Pancreas (tissue), 10 donors: ENCODE data around the gene PALLD. TPM values are rescaled to one million over a fixed set of nuclear protein-coding genes. Genes with fewer than 3 reads are reported as not detected.

Source experiments
- ATAC-seq, 4 donors: fragments of 200-7000 bp; cut with Tn5 transposase; one replicate each; pipeline versions ENCODE4 v1.8.0 to v1.9.1; 2020; ENCODE audit warnings: mild to moderate bottlenecking in 4 of 4, moderate library complexity in 4 of 4
- DNase-seq, 6 donors: peaks; one replicate each; pipeline ENCODE4 v3.0.0-alpha.2; 2020
- FAIRE-seq: peaks from 2 replicates; lab custom pipeline; 2012; peaks lifted over from hg19 to GRCh38; lab: Jason Lieb, UNC
- H3K27ac ChIP-seq, 4 donors: fragments of 200-600 bp; sonication (generic); 1 replicate in 3 of 4; 2 replicates in 1 of 4; pipeline versions ENCODE4 v1.5.0 to v1.8.0; 2020
- H3K27me3 ChIP-seq, 4 donors: fragments of 200-600 bp; one replicate each; pipeline ENCODE4 v1.8.0; 2021
- H3K36me3 ChIP-seq, 3 donors: fragments of 200-600 bp; sonication (generic) in 1 of 3; one replicate each; pipeline versions ENCODE4 v1.5.0 to v1.8.0; 2020 to 2021
- H3K4me1 ChIP-seq, 3 donors: fragments of 200-600 bp; one replicate each; pipeline ENCODE4 v1.8.0; 2021
- H3K4me3 ChIP-seq, 4 donors: fragments of 200-600 bp; sonication (generic) in 2 of 4; one replicate each; pipeline versions ENCODE4 v1.5.0 to v1.8.0; 2020 to 2021
- H3K9me3 ChIP-seq, 4 donors: fragments of 200-600 bp; one replicate each; pipeline ENCODE4 v1.8.0; 2021
- CTCF ChIP-seq, 4 donors: fragments of 200-600 bp; sonication (generic) in 3 of 4; IDR thresholded peaks; one replicate each; pipeline versions ENCODE4 v1.5.0 to v1.8.0; 2021; ENCODE audit warnings: antibody characterized with exemption in 4 of 4
- WGBS, 2 donors: extraction: QIAGEN DNeasy Blood & Tissue Kit; methylation state at CpG; one replicate each; pipeline ENCODE4 v1.1.7; 2013; 5-methylcytosine and 5-hydroxymethylcytosine counted together
- intact Hi-C, 3 donors: fragments of 100-400 bp; cut with DNase I; formaldehyde crosslinking; loops; one replicate each; pipeline versions ENCODE4 v1.11.1 to v1.14.2; 2022
- polyA plus RNA-seq, 2 donors: library from polyadenylated mRNA; stranded (reverse); fragments of 200-250 nt; gene quantifications; one replicate each; pipeline ENCODE4 v1.2.3, GENCODE V29; 2013
- total RNA-seq, 6 donors: library from RNA; stranded (reverse); fragmentation: NEBNext Ultra II Directional in 4 of 6; extraction: Animal tissue kit (Norgen Biotek cat#: 25700) in 4 of 6; gene quantifications; one replicate each; pipeline versions ENCODE4 v1.2.1 to v1.2.4, GENCODE V29; 2021 to 2023
- donor health status: healthy with polysubstance abuse.
- donor health status: DM: no; HTN: no; CAD: no; lungs with moderate emphysema.
- donor health status: DM: no; HTN: no; CAD: no.
- donor health status: control.
- donor health status: control.
- donor health status: Bipolar disorder and iron deficiency.
- donor health status: DM: yes; HTN: yes; CAD: no.
- donor health status: DM: no; HTN: no; CAD: no.
- donor health status: DM: no; HTN: no; CAD: no.
- donor health status: DM: yes; HTN: yes; CAD: no.

The PALLD gene
- total and polyA plus RNA-seq, 8 donors = 4.4 to 44.2 (median 14.1) TPM

GRCh38 chr4:168674077-168674747 lies 177.4 kb downstream of the PALLD start:
- Histone ChIP-seq H3K4me1 (no peaks in the 10 kb centered on the region), H3K27ac (no peak overlapping the region), H3K27me3 (no peaks in the 10 kb centered on the region), H3K9me3 (no peaks in the 10 kb centered on the region), H3K4me3 (no peak overlapping the region), H3K36me3 (no peaks in the 10 kb centered on the region)
- 60 to 74% methylated on average over 6 of the region's 6 CpGs for WGBS, 2 donors
- ATAC-seq = peak in 2 of 4 donors; percentile 30 to 47
- no peak for FAIRE-seq
- intact Hi-C loops = no loop called here
- DNase-seq = no peak
- no peak for TF ChIP-seq CTCF (IDR thresholded peaks at IDR 0.05)

GRCh38 chr4:168674866-168675265 lies 178.0 kb downstream of the PALLD start:
- no peaks in the 10 kb centered on the region for H3K36me3 ChIP-seq
- H3K27me3 ChIP-seq = no peaks in the 10 kb centered on the region
- no peak for DNase-seq
- no peak for TF ChIP-seq CTCF (IDR thresholded peaks at IDR 0.05)
- no peak for FAIRE-seq
- H3K4me3 ChIP-seq = no peak overlapping the region
- WGBS, 2 donors = 35 to 59% methylated on average over 3 of the region's 3 CpGs
- no peak for ATAC-seq
- no peaks in the 10 kb centered on the region for H3K4me1 ChIP-seq
- intact Hi-C loops = no loop called here
- H3K27ac ChIP-seq = no peak overlapping the region
- no peaks in the 10 kb centered on the region for H3K9me3 ChIP-seq

GRCh38 chr4:168677063-168677462 lies 180.2 kb downstream of the PALLD start:
- DNase-seq (no peak), FAIRE-seq (no peak), ATAC-seq (no peak)
- H3K9me3 ChIP-seq = no peaks in the 10 kb centered on the region
- no peaks in the 10 kb centered on the region for H3K27me3 ChIP-seq
- no peak overlapping the region for H3K4me3 ChIP-seq
- no peak for TF ChIP-seq CTCF (IDR thresholded peaks at IDR 0.05)
- no peak overlapping the region for H3K27ac ChIP-seq
- intact Hi-C loops = no loop called here
- H3K36me3 ChIP-seq = no peaks in the 10 kb centered on the region
- 69 to 81% methylated on average over 6 of the region's 6 CpGs for WGBS, 2 donors
- no peaks in the 10 kb centered on the region for H3K4me1 ChIP-seq

DNA sequence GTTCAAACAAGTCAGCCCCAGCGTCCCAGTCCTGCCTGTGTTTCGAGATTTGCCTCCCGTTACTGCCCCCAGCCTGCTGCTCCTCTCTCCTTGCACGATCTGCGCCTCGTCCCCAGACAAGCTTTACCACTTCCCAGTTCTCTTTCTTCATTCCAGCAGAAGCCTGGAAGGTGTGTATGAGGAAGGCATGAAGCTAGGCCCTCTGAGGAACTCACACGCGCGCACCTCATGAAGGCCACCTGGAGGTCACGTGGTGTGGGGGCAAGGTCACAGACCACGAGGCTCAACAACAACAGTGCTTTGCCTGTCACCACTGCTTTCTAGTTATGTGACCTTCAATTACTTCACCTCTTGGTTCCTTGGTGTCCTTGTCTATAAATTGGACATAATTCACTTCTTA lies 181.0 kb downstream of the PALLD start:
- Histone ChIP-seq H3K27ac (no peak overlapping the region), H3K27me3 (no peaks in the 10 kb centered on the region), H3K9me3 (no peaks in the 10 kb centered on the region), H3K4me1 (no peaks in the 10 kb centered on the region), H3K36me3 (no peaks in the 10 kb centered on the region), H3K4me3 (no peak overlapping the region)
- TF ChIP-seq CTCF (IDR thresholded peaks at IDR 0.05) = no peak
- intact Hi-C loops = no loop called here
- DNase-seq (no peak), FAIRE-seq (no peak), ATAC-seq (no peak)
- 81 to 87% methylated on average over 11 of the region's 11 CpGs for WGBS, 2 donors

DNA sequence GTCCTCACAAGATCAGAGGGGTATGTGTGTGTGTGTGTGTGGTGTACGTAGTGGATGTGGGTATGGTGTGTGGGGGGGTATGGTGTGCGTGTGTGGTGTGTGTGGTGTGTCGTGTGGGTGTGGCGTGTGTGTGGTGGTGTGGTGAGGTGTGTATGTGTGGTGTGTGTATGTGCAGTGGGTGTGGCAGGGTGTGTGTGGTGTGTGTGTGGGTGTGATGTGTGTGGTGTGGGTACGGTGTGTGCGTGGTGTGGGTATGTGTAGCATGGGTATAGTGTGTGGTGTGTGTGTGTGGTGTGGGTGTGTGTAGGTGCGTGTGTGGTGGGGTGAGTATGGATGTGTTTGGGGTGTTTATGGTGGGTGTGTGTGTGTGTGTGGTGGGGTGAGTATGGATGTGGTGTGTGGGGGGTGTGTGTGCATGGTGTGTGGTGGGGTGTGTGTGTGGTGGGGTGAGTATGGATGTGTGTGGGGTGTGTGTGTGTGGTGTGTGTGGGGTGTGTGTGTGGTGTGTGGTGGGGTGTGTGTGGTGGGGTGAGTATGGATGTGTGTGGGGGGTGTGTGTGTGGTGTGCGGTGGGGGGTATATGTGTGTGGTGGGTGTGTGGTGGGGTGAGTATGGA lies 182.0 kb downstream of the PALLD start:
- no peaks in the 10 kb centered on the region for H3K27me3 ChIP-seq
- FAIRE-seq (no peak), ATAC-seq (no peak), DNase-seq (no peak)
- WGBS, 2 donors = 83 to 90% methylated on average over 8 of the region's 8 CpGs
- H3K36me3 ChIP-seq = no peaks in the 10 kb centered on the region
- intact Hi-C loops = no loop called here
- no peak overlapping the region for H3K27ac ChIP-seq
- no peaks in the 10 kb centered on the region for H3K4me1 ChIP-seq
- TF ChIP-seq CTCF (IDR thresholded peaks at IDR 0.05) = no peak
- H3K4me3 ChIP-seq = no peak overlapping the region
- H3K9me3 ChIP-seq = no peaks in the 10 kb centered on the region
